ENCODE results near the gene GABRR1. TPM values are rescaled to one million over a fixed set of nuclear protein-coding genes. Genes with fewer than 3 reads are reported as not detected.

The GABRR1 gene
- total and polyA plus RNA-seq, 2 donors: under 0.01 to 0.07 TPM

GRCh38 chr6:89252907-89253306 lies 35.7 kb upstream of the GABRR1 start:
- H3K36me3 ChIP-seq (ENCODE audit: control insufficient read depth in 2 of 2, insufficient read depth in 2 of 2, low read length in 1 of 2): no peaks in the 10 kb centered on the region
- DNase-seq (ENCODE audit: low read depth in 6 of 9, low spot score in 9 of 9): no peak
- H3K4me1 ChIP-seq (ENCODE audit: control insufficient read depth in 2 of 2, insufficient read depth in 2 of 2, low read length in 2 of 2): no peaks in the 10 kb centered on the region
- H3K9me3 ChIP-seq (ENCODE audit: control insufficient read depth in 2 of 2, insufficient read depth in 1 of 2, low read length in 1 of 2): no peaks in the 10 kb centered on the region
- no peak overlapping the region for H3K27ac ChIP-seq (ENCODE audit: low read depth in 1 of 2, low read length in 1 of 2)
- H3K27me3 ChIP-seq (ENCODE audit: control insufficient read depth in 2 of 2, insufficient read depth in 1 of 2, low read length in 1 of 2): no peaks in the 10 kb centered on the region
- H3K4me3 ChIP-seq (ENCODE audit: low read length in 2 of 2): no peak overlapping the region
- WGBS: 62% methylated on average over 2 of the region's 2 CpGs

DNA sequence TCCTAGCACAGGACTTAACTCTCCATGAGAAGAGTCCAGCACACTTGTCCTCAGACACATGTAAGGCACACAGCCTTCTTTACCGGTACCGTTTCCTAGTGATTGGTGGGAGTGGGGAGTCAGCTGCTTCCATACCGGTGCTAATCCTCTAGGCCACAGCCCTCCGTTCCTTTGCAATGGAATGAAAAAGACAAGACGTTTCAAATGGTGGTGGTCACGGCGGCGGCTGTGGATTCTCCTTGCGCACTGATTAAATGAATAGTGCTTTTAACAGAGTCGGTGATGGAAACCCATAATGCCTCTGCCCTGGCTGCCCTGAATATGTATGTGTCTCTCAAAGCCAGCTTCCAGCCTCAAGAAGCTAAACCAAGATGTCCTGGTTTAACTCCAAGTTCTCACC lies 34.8 kb upstream of the GABRR1 start:
- H3K27me3 ChIP-seq (ENCODE audit: control insufficient read depth in 2 of 2, insufficient read depth in 1 of 2, low read length in 1 of 2): no peaks in the 10 kb centered on the region
- 97% methylated on average over 10 of the region's 10 CpGs for WGBS
- H3K36me3 ChIP-seq (ENCODE audit: control insufficient read depth in 2 of 2, insufficient read depth in 2 of 2, low read length in 1 of 2): no peaks in the 10 kb centered on the region
- no peak for DNase-seq (ENCODE audit: low read depth in 6 of 9, low spot score in 9 of 9)
- no peaks in the 10 kb centered on the region for H3K9me3 ChIP-seq (ENCODE audit: control insufficient read depth in 2 of 2, insufficient read depth in 1 of 2, low read length in 1 of 2)
- H3K27ac ChIP-seq (ENCODE audit: low read depth in 1 of 2, low read length in 1 of 2): no peak overlapping the region
- no peaks in the 10 kb centered on the region for H3K4me1 ChIP-seq (ENCODE audit: control insufficient read depth in 2 of 2, insufficient read depth in 2 of 2, low read length in 2 of 2)
- no peak overlapping the region for H3K4me3 ChIP-seq (ENCODE audit: low read length in 2 of 2)

- Histone ChIP-seq H3K36me3 (ENCODE audit: control insufficient read depth in 2 of 2, insufficient read depth in 2 of 2, low read length in 1 of 2) (no peaks in the 10 kb centered on the region), H3K4me3 (ENCODE audit: low read length in 2 of 2) (no peak overlapping the region), H3K4me1 (ENCODE audit: control insufficient read depth in 2 of 2, insufficient read depth in 2 of 2, low read length in 2 of 2) (no peaks in the 10 kb centered on the region), H3K9me3 (ENCODE audit: control insufficient read depth in 2 of 2, insufficient read depth in 1 of 2, low read length in 1 of 2) (no peaks in the 10 kb centered on the region), H3K27me3 (ENCODE audit: control insufficient read depth in 2 of 2, insufficient read depth in 1 of 2, low read length in 1 of 2) (no peaks in the 10 kb centered on the region), H3K27ac (ENCODE audit: low read depth in 1 of 2, low read length in 1 of 2) (no peak overlapping the region)
- 94% methylated on average over 2 of the region's 2 CpGs for WGBS
- no peak for DNase-seq (ENCODE audit: low read depth in 6 of 9, low spot score in 9 of 9)
Measured at GRCh38 chr6:89251170-89251569, 34.0 kb upstream of the GABRR1 start.

- WGBS: 93% methylated on average over 7 of the region's 7 CpGs
- Histone ChIP-seq H3K27ac (ENCODE audit: low read depth in 1 of 2, low read length in 1 of 2) (no peak overlapping the region), H3K27me3 (ENCODE audit: control insufficient read depth in 2 of 2, insufficient read depth in 1 of 2, low read length in 1 of 2) (no peaks in the 10 kb centered on the region), H3K4me3 (ENCODE audit: low read length in 2 of 2) (no peak overlapping the region), H3K9me3 (ENCODE audit: control insufficient read depth in 2 of 2, insufficient read depth in 1 of 2, low read length in 1 of 2) (no peaks in the 10 kb centered on the region), H3K4me1 (ENCODE audit: control insufficient read depth in 2 of 2, insufficient read depth in 2 of 2, low read length in 2 of 2) (no peaks in the 10 kb centered on the region), H3K36me3 (ENCODE audit: control insufficient read depth in 2 of 2, insufficient read depth in 2 of 2, low read length in 1 of 2) (no peaks in the 10 kb centered on the region)
- DNase-seq (ENCODE audit: low read depth in 6 of 9, low spot score in 9 of 9): no peak
Measured at GRCh38 chr6:89250239-89250638, 33.1 kb upstream of the GABRR1 start.

GRCh38 chr6:89244241-89244985 lies 27.3 kb upstream of the GABRR1 start:
- peak in 2 of 9 donors; percentile 23 to 63 for DNase-seq (ENCODE audit: low read depth in 6 of 9, low spot score in 9 of 9)
- no peaks in the 10 kb centered on the region for H3K27me3 ChIP-seq (ENCODE audit: control insufficient read depth in 2 of 2, insufficient read depth in 1 of 2, low read length in 1 of 2)
- 61% methylated on average over 5 of the region's 5 CpGs for WGBS
- peaks cover 19 to 25% of the 10 kb centered on the region in 2 donors for H3K4me1 ChIP-seq (ENCODE audit: control insufficient read depth in 2 of 2, insufficient read depth in 2 of 2, low read length in 2 of 2)
- H3K36me3 ChIP-seq (ENCODE audit: control insufficient read depth in 2 of 2, insufficient read depth in 2 of 2, low read length in 1 of 2): no peaks in the 10 kb centered on the region
- H3K9me3 ChIP-seq (ENCODE audit: control insufficient read depth in 2 of 2, insufficient read depth in 1 of 2, low read length in 1 of 2): peaks cover 0 to 1% of the 10 kb centered on the region in 2 donors
- H3K4me3 ChIP-seq (ENCODE audit: low read length in 2 of 2): no peak overlapping the region
- H3K27ac ChIP-seq (ENCODE audit: low read depth in 1 of 2, low read length in 1 of 2): no peak overlapping the region

DNA sequence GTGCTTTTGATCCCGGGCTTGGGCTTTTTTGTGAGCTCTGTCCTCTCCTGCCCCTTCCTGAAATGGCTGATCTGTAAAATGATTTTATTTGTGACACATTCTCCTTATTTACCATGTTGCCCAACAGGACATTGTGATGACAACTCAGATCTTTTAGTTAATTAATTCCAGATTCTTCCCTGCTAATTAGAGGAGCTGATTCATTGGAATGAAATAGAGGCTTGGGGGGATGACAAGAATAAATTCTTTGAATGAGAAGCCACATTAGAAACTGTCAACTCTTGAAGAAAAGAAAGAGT lies 26.1 kb upstream of the GABRR1 start:
- no peaks in the 10 kb centered on the region for H3K36me3 ChIP-seq (ENCODE audit: control insufficient read depth in 2 of 2, insufficient read depth in 2 of 2, low read length in 1 of 2)
- no peaks in the 10 kb centered on the region for H3K27me3 ChIP-seq (ENCODE audit: control insufficient read depth in 2 of 2, insufficient read depth in 1 of 2, low read length in 1 of 2)
- H3K4me1 ChIP-seq (ENCODE audit: control insufficient read depth in 2 of 2, insufficient read depth in 2 of 2, low read length in 2 of 2): peaks cover 26 to 33% of the 10 kb centered on the region in 2 donors
- whole genome bisulfite sequencing: 68% methylated on average over 1 of the region's 1 CpG
- DNase-seq (ENCODE audit: low read depth in 6 of 9, low spot score in 9 of 9): no peak
- H3K4me3 ChIP-seq (ENCODE audit: low read length in 2 of 2): no peak overlapping the region
- peaks cover 0 to 1% of the 10 kb centered on the region in 2 donors for H3K9me3 ChIP-seq (ENCODE audit: control insufficient read depth in 2 of 2, insufficient read depth in 1 of 2, low read length in 1 of 2)
- H3K27ac ChIP-seq (ENCODE audit: low read depth in 1 of 2, low read length in 1 of 2): no peak overlapping the region

GRCh38 chr6:89242574-89243330 lies 25.6 kb upstream of the GABRR1 start:
- H3K4me3 ChIP-seq (ENCODE audit: low read length in 2 of 2): no peak overlapping the region
- DNase-seq (ENCODE audit: low read depth in 6 of 9, low spot score in 9 of 9): peak in 2 of 9 donors; percentile 23 to 43
- H3K27ac ChIP-seq (ENCODE audit: low read depth in 1 of 2, low read length in 1 of 2): peak overlapping the region in 1 of 2 donors; percentile 10
- 7% methylated on average over 3 of the region's 3 CpGs for WGBS
- no peaks in the 10 kb centered on the region for H3K36me3 ChIP-seq (ENCODE audit: control insufficient read depth in 2 of 2, insufficient read depth in 2 of 2, low read length in 1 of 2)
- H3K9me3 ChIP-seq (ENCODE audit: control insufficient read depth in 2 of 2, insufficient read depth in 1 of 2, low read length in 1 of 2): peaks cover 0 to 1% of the 10 kb centered on the region in 2 donors
- peaks cover 26 to 33% of the 10 kb centered on the region in 2 donors for H3K4me1 ChIP-seq (ENCODE audit: control insufficient read depth in 2 of 2, insufficient read depth in 2 of 2, low read length in 2 of 2)
- no peaks in the 10 kb centered on the region for H3K27me3 ChIP-seq (ENCODE audit: control insufficient read depth in 2 of 2, insufficient read depth in 1 of 2, low read length in 1 of 2)

GRCh38 chr6:89239338-89239737 lies 22.2 kb upstream of the GABRR1 start:
- Histone ChIP-seq H3K27me3 (ENCODE audit: control insufficient read depth in 2 of 2, insufficient read depth in 1 of 2, low read length in 1 of 2) (no peaks in the 10 kb centered on the region), H3K9me3 (ENCODE audit: control insufficient read depth in 2 of 2, insufficient read depth in 1 of 2, low read length in 1 of 2) (peaks cover 1 to 4% of the 10 kb centered on the region in 2 donors), H3K4me3 (ENCODE audit: low read length in 2 of 2) (no peak overlapping the region), H3K27ac (ENCODE audit: low read depth in 1 of 2, low read length in 1 of 2) (no peak overlapping the region), H3K36me3 (ENCODE audit: control insufficient read depth in 2 of 2, insufficient read depth in 2 of 2, low read length in 1 of 2) (no peaks in the 10 kb centered on the region), H3K4me1 (ENCODE audit: control insufficient read depth in 2 of 2, insufficient read depth in 2 of 2, low read length in 2 of 2) (peaks cover 21 to 28% of the 10 kb centered on the region in 2 donors)
- 14% methylated on average over 3 of the region's 3 CpGs for WGBS
- DNase-seq (ENCODE audit: low read depth in 6 of 9, low spot score in 9 of 9): peak in 7 of 9 donors; percentile 54 to 87 (median 60)

GRCh38 chr6:89237158-89237557 lies 20.0 kb upstream of the GABRR1 start:
- no peak for DNase-seq (ENCODE audit: low read depth in 6 of 9, low spot score in 9 of 9)
- no peaks in the 10 kb centered on the region for H3K36me3 ChIP-seq (ENCODE audit: control insufficient read depth in 2 of 2, insufficient read depth in 2 of 2, low read length in 1 of 2)
- peaks cover 11% of the 10 kb centered on the region in 2 donors for H3K4me1 ChIP-seq (ENCODE audit: control insufficient read depth in 2 of 2, insufficient read depth in 2 of 2, low read length in 2 of 2)
- peaks cover 1 to 4% of the 10 kb centered on the region in 2 donors for H3K9me3 ChIP-seq (ENCODE audit: control insufficient read depth in 2 of 2, insufficient read depth in 1 of 2, low read length in 1 of 2)
- H3K27me3 ChIP-seq (ENCODE audit: control insufficient read depth in 2 of 2, insufficient read depth in 1 of 2, low read length in 1 of 2): no peaks in the 10 kb centered on the region
- H3K27ac ChIP-seq (ENCODE audit: low read depth in 1 of 2, low read length in 1 of 2): no peak overlapping the region
- H3K4me3 ChIP-seq (ENCODE audit: low read length in 2 of 2): no peak overlapping the region

Data from thymus (tissue), 11 donors.